Skeletal muscle cell (primary cell): Measurements from ENCODE around the gene MNT.

Source experiments
- DNase-seq: peaks from one replicate; pipeline ENCODE4 v3.0.0-alpha.2; 2010; ENCODE audit warnings: low read depth
- H3K4me3 ChIP-seq: 2 replicates; pipeline ENCODE4 v1.5.1; 2011; ENCODE audit warnings: low read depth, mild to moderate bottlenecking, control low read depth, low read length, moderate library complexity

MNT gene

DNA sequence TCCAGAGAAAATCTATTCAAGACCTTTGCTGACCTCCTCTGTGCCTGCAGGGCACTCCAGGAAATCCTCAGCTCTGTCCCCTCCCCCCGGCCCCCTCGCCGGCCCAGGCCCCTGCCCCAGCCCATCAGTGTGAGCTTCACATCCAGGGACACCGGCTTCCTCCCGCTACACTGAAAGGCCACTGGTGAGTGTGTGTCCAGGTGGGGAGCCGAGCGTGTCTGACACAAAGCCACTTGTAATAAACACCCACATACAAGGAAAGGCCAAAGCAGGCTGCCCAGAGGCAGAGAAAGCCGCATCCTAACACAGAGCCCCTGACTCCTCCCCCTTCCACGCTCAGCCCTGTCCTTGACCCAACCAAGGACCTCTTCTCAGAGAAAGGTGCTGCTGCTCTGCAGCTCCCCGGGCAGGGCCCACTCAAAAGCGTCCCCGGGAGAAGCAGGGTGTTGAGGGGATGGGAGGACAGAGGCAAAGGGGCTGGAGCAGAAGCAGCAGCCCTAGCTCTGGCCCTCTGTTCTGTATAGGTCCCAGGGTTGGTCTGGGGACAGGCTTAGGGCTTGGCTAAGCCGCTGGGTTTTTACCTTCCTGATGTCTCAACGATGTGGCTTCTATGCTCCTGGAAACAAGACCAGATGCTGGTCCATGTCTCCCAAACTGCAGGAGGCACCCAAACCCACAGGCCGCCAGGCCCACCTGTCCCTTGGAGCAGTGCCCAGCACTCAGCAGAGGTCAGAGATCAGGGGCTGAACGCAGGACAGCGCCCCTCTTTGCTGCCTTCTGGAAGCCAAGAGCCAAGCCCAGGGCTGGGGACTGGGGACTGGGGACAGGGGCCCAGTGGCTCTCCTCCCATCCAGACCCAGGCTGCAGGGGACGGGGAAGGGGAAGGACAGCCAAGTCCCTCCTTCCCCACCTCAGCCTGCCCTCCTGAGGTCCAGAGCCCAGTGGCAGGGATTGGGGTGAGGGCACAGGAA, 15.3 kb downstream of the MNT start:
- DNase-seq: no peak
- H3K4me3 ChIP-seq: no peak overlapping the region

DNA sequence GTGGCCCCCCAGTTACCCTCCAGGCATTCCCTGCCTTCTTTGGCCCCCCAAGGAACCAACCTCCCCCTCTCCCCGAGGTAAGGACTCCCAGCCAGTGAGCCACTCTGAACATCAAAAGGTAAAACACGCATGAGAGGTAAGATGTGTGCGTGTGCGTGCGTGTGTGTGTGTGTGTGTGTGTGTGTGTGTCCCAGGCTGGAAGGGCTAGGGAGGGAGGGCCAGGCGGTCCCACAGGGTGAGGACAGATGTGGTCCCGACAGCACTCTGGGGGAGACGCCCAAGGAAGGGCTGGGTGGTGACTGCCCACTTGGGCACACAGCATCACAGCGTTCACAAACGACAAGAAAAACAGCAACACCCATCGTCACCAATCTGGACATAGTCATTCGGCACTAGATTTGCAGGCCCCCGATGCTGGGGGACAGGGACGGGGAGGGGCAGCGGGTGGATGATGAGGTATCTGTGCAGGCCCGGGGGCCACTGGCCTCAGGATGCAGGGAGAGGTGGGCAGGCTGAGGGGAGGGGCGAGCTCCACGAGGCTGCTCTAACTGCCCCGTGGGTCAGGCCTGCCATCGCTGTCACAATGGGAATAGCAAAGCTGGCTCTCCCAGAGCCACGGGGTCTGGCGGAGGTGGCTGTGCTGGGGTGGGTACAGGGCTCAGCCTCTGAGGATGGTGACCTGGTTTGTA, 16.3 kb downstream of the MNT start:
- no peak overlapping the region for H3K4me3 ChIP-seq

DNA sequence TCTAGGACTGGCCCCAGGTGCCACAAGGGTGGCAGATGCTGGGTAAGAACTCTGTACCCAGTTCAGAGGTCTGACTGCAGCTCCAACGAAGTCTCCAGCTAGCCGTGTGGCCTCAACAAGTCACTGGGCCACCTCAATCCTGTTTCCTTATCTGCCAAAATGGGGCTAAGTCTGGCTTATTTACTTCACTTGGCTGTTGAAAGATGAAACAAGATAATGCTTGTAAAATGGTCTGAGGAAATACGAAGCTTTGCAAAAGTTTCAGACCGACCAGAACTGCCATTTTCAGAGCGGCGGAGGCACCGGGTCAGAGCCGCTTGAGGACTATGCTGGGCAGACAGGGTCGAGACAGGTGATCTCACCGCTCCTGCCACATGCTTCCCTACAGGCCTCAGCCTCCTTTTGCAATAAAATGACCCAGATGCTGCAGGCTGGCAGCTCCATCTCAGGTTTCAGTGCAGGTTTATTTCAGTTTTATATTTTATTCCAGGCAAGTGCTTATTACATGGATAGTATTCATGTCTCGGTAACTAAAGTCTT, 17.2 kb downstream of the MNT start:
- H3K4me3 ChIP-seq: no peak overlapping the region
- DNase-seq: no peak

More for the DNA sequence above, 16.3 kb downstream of the MNT start:
- DNase-seq: no peak

DNA sequence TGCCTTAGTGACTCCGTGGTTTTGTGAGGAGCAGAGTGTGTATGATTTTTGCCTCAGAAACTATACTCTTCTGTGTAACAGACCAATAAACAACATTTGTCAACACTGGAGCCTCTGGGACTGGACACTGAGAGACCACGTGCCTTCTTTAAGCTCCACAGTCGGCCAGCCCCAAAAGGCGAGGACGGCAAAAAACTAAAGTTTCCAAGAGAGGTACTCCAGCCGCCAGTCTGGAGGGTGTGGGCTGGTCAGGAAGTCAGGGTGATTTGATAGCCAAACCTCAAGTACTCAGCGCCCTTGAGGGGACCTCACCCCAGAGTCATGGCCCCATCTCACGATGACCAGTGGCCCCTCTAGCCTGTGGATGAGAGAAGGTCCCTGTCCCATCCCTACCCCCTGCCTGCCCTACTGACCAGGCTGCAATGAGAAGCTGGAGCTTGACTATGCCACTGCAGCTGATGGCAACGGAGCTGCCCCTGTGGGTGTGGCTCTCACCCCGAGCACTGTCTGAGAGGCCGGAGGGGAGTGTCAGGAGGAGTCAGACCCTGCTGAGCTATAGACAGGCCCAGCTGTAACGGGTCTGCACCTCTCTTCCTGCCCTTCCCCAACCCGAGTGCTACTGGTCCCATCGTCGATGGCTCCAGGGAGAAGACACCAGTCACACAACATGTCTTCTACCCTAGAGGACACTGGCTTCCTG, 19.8 kb downstream of the MNT start:
- H3K4me3 ChIP-seq: no peak overlapping the region
- DNase-seq: no peak

DNA sequence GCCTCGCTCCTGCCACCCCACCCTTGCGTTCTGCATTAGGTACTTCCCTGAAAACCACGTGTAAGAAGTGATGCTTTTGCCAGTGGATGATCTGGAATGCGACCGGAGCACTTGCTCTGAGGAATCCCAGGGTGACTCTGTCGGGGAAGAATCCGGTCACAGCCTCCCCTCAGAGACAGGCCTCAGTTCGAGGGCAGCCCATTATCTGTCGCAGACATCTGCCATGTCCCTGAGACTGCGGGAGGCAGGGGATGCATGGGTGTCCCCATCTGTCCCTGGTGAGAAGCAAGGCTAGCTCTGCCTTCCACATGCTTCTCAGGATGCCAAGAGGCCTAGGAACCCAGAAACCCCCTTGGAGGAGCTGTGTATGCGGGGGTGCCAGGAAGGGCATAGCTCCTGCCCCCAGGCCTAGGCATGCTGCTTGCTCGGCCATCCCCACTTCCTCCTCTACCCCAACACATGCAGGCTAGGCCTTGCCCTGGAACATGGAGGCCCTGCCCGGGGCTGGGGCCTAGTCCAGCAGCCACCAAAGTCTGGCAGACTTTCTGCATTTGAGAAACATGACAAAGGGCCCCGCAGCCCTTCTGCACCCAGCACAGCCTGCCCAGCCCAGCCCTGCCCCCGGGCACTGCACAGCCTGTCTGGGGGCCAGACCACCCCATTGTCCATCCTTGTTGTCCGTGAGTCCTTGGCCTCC, 20.5 kb downstream of the MNT start:
- DNase-seq: no peak
- H3K4me3 ChIP-seq: no peak overlapping the region

DNA sequence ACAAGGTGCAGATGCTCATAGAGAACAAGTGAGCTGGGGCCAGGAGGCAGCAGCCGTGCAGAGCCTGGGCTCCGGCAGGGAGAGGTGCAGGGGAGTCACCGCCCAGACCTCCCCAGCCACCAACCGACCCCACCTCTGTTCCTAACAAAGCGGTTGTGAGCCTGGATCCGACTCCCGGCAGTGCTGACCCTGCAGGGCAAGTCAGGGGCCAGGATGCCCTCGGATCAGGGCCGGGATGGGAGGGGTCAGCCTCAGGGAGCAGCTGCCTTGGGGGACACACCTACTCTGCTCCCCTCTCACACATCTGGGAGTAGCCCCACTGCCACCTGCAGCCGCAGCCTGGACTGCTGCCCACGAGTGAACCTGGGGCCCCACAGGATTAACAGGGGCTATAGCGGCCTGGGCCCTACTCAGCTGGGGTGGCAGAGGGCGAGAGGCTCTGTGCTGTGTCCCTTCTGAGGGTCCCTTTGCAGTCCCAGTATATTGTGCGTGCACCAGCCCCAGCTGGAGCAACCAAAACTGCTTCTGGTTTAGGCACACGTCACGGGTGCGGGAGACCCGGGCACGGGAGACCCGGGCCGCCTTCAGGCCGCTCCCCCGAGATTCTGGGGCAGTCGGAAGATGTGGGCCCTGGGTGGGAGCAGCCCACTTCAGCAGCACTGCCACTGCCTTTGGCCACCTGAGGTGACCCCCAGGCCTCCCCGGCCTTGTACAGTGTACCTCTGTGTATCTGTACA, 21.2 kb downstream of the MNT start:
- no peak overlapping the region for H3K4me3 ChIP-seq
- no peak for DNase-seq

GRCh38 chr17:2378905-2379304, 22.0 kb downstream of the MNT start:
- no peak for DNase-seq
- no peak overlapping the region for H3K4me3 ChIP-seq

DNA sequence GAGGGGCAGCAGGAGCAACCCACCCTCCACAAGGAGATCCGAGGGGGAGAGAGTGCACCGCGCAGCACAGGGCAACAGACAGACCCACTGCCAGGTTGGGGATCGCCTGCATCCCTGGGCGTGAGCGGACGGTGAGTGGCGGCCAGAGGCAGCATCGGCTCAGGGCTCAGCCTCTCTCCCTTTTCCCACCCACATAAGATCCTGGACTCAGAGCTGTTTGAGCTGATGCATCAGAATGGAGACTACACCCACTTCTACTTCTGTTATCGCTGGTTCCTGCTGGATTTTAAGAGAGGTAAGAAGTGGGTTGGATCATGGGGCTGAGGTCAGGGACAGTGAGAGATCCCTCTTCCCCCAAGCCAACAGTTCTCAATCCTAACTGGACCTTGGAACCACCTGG, 23.2 kb downstream of the MNT start:
- H3K4me3 ChIP-seq: no peak overlapping the region
- DNase-seq: no peak

GRCh38 chr17:2376107-2376506, 24.8 kb downstream of the MNT start:
- DNase-seq: no peak
- H3K4me3 ChIP-seq: no peak overlapping the region

GRCh38 chr17:2375406-2375805, 25.5 kb downstream of the MNT start:
- no peak for DNase-seq
- no peak overlapping the region for H3K4me3 ChIP-seq

DNA sequence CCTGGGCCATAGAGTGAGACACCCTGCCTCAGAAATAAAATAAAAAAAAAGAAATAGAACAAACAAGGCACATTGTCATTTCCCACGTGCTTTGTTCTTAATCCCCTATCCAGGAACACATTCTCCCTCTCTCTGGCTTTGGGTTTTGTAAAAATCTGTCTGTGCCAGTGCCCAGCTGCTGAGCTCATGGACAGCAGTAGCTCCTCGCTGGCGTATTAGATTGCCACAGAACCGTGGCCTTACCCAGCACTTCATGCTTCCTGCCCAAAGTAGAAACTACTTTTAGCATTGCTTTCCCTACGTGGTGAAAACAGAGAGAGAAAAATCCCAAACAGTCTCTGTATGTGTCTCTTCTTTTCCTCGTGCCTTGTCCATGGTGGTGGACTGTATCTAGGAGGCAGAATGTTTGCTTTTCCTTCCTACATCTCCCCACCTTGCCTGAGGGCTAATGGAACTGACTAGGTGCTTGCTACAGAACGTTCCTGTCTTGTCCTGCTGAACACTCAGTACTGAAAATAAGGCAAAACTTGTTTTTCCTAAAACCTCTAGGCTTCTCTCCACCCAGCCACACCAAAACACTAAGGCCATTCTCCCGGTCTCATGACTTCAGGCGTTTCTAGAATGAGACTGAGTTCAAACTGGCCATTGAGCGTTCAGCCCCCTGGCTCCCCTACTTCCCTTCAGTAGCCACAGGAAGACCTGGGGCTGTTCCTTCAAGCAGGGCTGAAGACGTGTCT, 26.1 kb downstream of the MNT start:
- H3K4me3 ChIP-seq: no peak overlapping the region
- DNase-seq: no peak

GRCh38 chr17:2373179-2373578, 27.7 kb downstream of the MNT start:
- no peak overlapping the region for H3K4me3 ChIP-seq
- no peak for DNase-seq

DNA sequence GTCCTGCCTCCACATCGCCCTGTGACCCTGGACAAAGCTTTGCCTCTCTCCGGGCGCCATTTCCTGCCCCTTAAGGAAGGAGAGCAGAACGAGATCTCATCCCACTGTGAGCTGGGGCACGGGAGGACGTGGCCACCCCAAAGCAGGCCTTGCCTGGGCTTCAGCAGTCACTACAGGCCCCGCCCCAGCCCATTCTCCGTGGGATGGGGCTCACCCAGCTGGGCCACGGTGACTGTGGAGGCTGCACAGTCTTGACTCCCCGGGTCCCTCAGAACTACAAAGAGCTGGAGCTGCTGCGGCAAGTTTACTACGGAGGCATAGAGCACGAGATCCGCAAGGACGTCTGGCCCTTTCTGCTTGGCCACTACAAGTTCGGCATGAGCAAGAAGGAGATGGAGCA, 28.2 kb downstream of the MNT start:
- no peak for DNase-seq
- H3K4me3 ChIP-seq: no peak overlapping the region

DNA sequence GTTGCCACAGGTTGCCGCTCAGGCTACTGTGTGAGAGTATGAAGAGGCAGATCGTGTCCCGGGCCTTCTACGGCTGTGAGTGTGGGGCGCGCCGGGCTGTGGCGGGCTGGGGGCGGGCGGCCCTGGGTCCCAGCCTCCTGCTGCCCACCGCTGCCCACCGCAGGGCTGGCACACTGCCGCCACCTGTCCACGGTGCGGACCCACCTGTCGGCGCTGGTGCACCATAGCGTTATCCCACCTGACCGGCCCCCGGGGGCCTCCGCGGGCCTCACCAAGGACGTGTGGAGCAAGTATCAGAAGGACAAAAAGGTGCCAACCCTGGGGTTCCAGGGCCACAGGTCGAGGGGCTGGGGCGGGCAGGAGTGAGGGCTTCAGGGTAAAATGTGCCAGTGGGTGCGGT, 28.7 kb downstream of the MNT start:
- DNase-seq: no peak
- H3K4me3 ChIP-seq: no peak overlapping the region

- no peak for DNase-seq
- no peak overlapping the region for H3K4me3 ChIP-seq
Observed at GRCh38 chr17:2371183-2372130, 29.4 kb downstream of the MNT start.

GRCh38 chr17:2370211-2370589, 30.7 kb downstream of the MNT start:
- no peak overlapping the region for H3K4me3 ChIP-seq
- no peak for DNase-seq

GRCh38 chr17:2369551-2370210, 31.2 kb downstream of the MNT start:
- DNase-seq: no peak
- no peak overlapping the region for H3K4me3 ChIP-seq
